ENCODE data around the gene ARPC3.
A peak's percentile ranks its signal among the peaks of the same experiment; 100 is the strongest.

- TF ChIP-seq, protein P1, sequence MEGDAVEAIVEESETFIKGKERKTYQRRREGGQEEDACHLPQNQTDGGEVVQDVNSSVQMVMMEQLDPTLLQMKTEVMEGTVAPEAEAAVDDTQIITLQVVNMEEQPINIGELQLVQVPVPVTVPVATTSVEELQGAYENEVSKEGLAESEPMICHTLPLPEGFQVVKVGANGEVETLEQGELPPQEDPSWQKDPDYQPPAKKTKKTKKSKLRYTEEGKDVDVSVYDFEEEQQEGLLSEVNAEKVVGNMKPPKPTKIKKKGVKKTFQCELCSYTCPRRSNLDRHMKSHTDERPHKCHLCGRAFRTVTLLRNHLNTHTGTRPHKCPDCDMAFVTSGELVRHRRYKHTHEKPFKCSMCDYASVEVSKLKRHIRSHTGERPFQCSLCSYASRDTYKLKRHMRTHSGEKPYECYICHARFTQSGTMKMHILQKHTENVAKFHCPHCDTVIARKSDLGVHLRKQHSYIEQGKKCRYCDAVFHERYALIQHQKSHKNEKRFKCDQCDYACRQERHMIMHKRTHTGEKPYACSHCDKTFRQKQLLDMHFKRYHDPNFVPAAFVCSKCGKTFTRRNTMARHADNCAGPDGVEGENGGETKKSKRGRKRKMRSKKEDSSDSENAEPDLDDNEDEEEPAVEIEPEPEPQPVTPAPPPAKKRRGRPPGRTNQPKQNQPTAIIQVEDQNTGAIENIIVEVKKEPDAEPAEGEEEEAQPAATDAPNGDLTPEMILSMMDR (IDR thresholded peaks at IDR 0.05; ENCODE audit: poor library complexity) = peak; percentile 90
- TF ChIP-seq EZH2phosphoT487 (IDR thresholded peaks at IDR 0.05; ENCODE audit: low read depth, severe bottlenecking, unreplicated experiment) = no peak
- TF ChIP-seq EZH2 (IDR thresholded peaks at IDR 0.05; ENCODE audit: borderline replicate concordance) = no peak
These were observed at the start of gene ARPC3 for GRCh38 chr12:110449799-110450497.
